SKM-1 treated with dmso at 0.1 percent for 144 hours (cell line): ENCODE results near the gene SLC12A7.
"Not testable (repeated sequence)": the region's sequence is repeated elsewhere in the genome, so short reads cannot be mapped to it uniquely, and the experiment has no call there.

Experiments
- DNase-seq: peaks from one replicate; lab custom pipeline; 2025; ENCODE audit not compliant: unreplicated experiment; lab: John Stamatoyannopoulos, UW

The SLC12A7 gene

GRCh38 chr5:1083026-1083425, 28.8 kb downstream of the SLC12A7 start:
- not testable (repeated sequence) for DNase-seq

GRCh38 chr5:1081519-1081918, 30.3 kb downstream of the SLC12A7 start:
- DNase-seq = no peak

GRCh38 chr5:1080432-1080831, 31.4 kb downstream of the SLC12A7 start:
- DNase-seq = no peak

GRCh38 chr5:1079961-1080360, 31.9 kb downstream of the SLC12A7 start:
- DNase-seq = no peak

- no peak for DNase-seq
Measured at GRCh38 chr5:1079486-1079885, 32.4 kb downstream of the SLC12A7 start.

- DNase-seq = no peak
Measured at GRCh38 chr5:1078851-1079250, 33.0 kb downstream of the SLC12A7 start.

- no peak for DNase-seq
Measured at GRCh38 chr5:1078206-1078605, 33.7 kb downstream of the SLC12A7 start.

- no peak for DNase-seq
Measured at GRCh38 chr5:1077491-1078020, 34.3 kb downstream of the SLC12A7 start.

- DNase-seq = no peak
Measured at GRCh38 chr5:1077026-1077425, 34.8 kb downstream of the SLC12A7 start.

- no peak for DNase-seq
Measured at GRCh38 chr5:1076406-1076805, 35.5 kb downstream of the SLC12A7 start.

- no peak for DNase-seq
Measured at GRCh38 chr5:1075931-1076330, 35.9 kb downstream of the SLC12A7 start.

GRCh38 chr5:1075555-1075881, 36.3 kb downstream of the SLC12A7 start:
- DNase-seq = no peak

- no peak for DNase-seq
Measured at GRCh38 chr5:1074816-1075554, 36.9 kb downstream of the SLC12A7 start.

GRCh38 chr5:1074226-1074625, 37.6 kb downstream of the SLC12A7 start:
- no peak for DNase-seq

GRCh38 chr5:1073239-1074102, 38.4 kb downstream of the SLC12A7 start:
- DNase-seq = no peak

GRCh38 chr5:1069720-1070088, 42.2 kb downstream of the SLC12A7 start:
- DNase-seq = no peak

- DNase-seq = no peak
Measured at GRCh38 chr5:1068895-1069719, 42.8 kb downstream of the SLC12A7 start.

GRCh38 chr5:1068204-1068894, 43.5 kb downstream of the SLC12A7 start:
- no peak for DNase-seq

- DNase-seq = no peak
Measured at GRCh38 chr5:1067141-1068121, 44.4 kb downstream of the SLC12A7 start.

GRCh38 chr5:1066676-1067075, 45.2 kb downstream of the SLC12A7 start:
- DNase-seq = no peak
